Measurements from ENCODE around the gene CORO1C.

CORO1C gene

GRCh38 chr12:108696111-108696995 lies 35.0 kb downstream of the CORO1C start:
- Histone ChIP-seq H3K4me3 (peak overlapping the region; percentile 27), H3K27ac (peak overlapping the region; percentile 61 to 82)
- DNase-seq (ENCODE audit: low spot score) = peak; percentile 77
- TF ChIP-seq CTCF (IDR thresholded peaks at IDR 0.05) = no peak

- no peak for TF ChIP-seq CTCF (IDR thresholded peaks at IDR 0.05)
- DNase-seq (ENCODE audit: low spot score) = no peak
- Histone ChIP-seq H3K4me3 (no peak overlapping the region), H3K27ac (peak overlapping the region in 1 of 2 donors; percentile 43)
Observed at GRCh38 chr12:108694812-108695278, 36.5 kb downstream of the CORO1C start.

- DNase-seq (ENCODE audit: low spot score) = no peak
- Histone ChIP-seq H3K27ac (peak overlapping the region; percentile 11 to 99), H3K4me3 (no peak overlapping the region)
- no peak for TF ChIP-seq CTCF (IDR thresholded peaks at IDR 0.05)
Observed at GRCh38 chr12:108693751-108694150, 37.6 kb downstream of the CORO1C start.

GRCh38 chr12:108693186-108693730 lies 38.1 kb downstream of the CORO1C start:
- peak overlapping the region; percentile 11 to 99 for H3K27ac ChIP-seq
- DNase-seq (ENCODE audit: low spot score) = no peak
- no peak overlapping the region for H3K4me3 ChIP-seq
- no peak for TF ChIP-seq CTCF (IDR thresholded peaks at IDR 0.05)

- Histone ChIP-seq H3K4me3 (peak overlapping the region; percentile 65), H3K27ac (peak overlapping the region; percentile 81 to 99)
- no peak for DNase-seq (ENCODE audit: low spot score)
- no peak for TF ChIP-seq CTCF (IDR thresholded peaks at IDR 0.05)
Observed at GRCh38 chr12:108691998-108692808, 39.1 kb downstream of the CORO1C start.

- peak overlapping the region; percentile 81 to 99 for H3K27ac ChIP-seq
- DNase-seq (ENCODE audit: low spot score) = peak; percentile 97
Observed at GRCh38 chr12:108691175-108691997, 39.9 kb downstream of the CORO1C start.

More at GRCh38 chr12:108691175-108691997, 39.9 kb downstream of the CORO1C start:
- TF ChIP-seq CTCF (IDR thresholded peaks at IDR 0.05) = no peak
- peak overlapping the region; percentile 65 for H3K4me3 ChIP-seq

Measured in coronary artery (tissue), 2 donors.